GM21576 (cell line): Measurements from ENCODE around the gene ZSWIM1.
A peak's percentile ranks its signal among the peaks of the same experiment; 100 is the strongest.
"Not testable (repeated sequence)": the region's sequence is repeated elsewhere in the genome, so short reads cannot be mapped to it uniquely, and the experiment has no call there.

Experiments
- ATAC-seq: cut with Tn5 transposase; IDR thresholded peaks from one replicate; pipeline ENCODE4 v1.9.1; 2021; ENCODE audit warnings: mild to moderate bottlenecking, moderate library complexity; ENCODE audit not compliant: unreplicated experiment

ZSWIM1 gene

GRCh38 chr20:45925821-45926506 is 44.9 kb downstream of the ZSWIM1 start:
- no peak for ATAC-seq

- no peak for ATAC-seq
Measured at GRCh38 chr20:45926731-45927070, 45.7 kb downstream of the ZSWIM1 start.

GRCh38 chr20:45927071-45927878 is 46.2 kb downstream of the ZSWIM1 start:
- ATAC-seq: no peak

- not testable (repeated sequence) for ATAC-seq
Measured at GRCh38 chr20:45931680-45932079, 50.7 kb downstream of the ZSWIM1 start.

- ATAC-seq: peak; percentile 34
Measured at GRCh38 chr20:45933266-45934045, 52.4 kb downstream of the ZSWIM1 start.

GRCh38 chr20:45934046-45934585 is 53.1 kb downstream of the ZSWIM1 start:
- peak; percentile 16 for ATAC-seq
